Iris pigment epithelial cell (primary cell): ENCODE results near the gene CHCHD6.

Experiments
- DNase-seq: peaks from one replicate; pipeline ENCODE4 v3.0.0-alpha.2; 2011; ENCODE audit warnings: low read depth

The CHCHD6 gene

DNA sequence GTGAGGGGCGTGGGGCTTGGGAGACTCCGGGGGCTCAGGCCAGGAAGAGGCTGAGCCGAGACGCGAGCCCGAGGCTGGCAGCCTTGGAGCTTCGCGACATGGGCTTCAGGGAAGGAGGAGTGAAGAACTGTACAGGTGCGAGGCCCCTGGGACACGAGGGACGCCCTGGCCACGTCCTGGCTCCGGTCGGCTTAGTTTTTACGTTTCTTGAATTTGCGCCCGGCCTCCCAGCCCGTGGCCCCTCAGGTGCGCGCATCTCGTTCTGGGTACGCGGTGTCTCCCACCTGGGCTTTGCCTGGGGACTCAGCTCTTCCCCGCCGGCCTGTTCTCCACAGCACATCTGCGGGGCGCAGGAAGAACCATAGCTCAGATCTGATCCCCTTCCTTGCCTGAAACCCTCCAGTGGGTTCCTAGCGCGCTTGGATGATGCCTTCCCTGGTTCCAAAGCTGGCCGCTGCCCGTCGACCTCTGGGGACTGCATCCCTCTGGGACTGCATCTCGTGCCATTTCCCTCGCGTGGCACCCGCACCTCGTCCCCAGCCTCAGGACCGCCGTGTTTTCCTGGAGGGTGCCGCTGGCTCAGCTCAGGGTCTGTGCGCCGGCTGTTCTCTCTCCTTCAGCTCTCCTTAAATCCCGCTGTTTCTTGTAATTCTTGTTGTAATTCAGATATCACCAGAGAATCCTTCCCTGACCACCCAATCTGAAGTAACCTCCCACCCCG is 614 bp downstream of the CHCHD6 start:
- DNase-seq = peak; percentile 15

DNA sequence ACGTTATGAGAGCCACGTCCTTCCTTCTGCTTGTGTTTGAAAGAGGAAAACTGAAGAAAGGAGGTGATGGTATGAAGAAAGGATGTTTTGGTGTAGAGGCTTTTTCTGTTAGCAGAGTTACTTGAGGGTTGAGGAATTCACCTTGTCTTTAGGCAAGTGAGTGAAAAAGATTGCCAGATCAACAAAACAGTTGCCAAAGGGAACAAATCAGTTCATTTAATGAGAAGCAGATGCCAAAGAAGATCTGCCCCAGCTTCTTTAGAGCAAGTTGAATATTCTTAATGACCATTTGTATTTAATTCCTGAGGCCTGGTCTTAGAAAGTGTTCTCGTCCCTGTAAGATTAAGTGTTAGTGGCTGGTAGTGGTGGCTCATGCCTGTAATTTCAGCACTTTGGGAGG is 2.6 kb downstream of the CHCHD6 start:
- no peak for DNase-seq

DNA sequence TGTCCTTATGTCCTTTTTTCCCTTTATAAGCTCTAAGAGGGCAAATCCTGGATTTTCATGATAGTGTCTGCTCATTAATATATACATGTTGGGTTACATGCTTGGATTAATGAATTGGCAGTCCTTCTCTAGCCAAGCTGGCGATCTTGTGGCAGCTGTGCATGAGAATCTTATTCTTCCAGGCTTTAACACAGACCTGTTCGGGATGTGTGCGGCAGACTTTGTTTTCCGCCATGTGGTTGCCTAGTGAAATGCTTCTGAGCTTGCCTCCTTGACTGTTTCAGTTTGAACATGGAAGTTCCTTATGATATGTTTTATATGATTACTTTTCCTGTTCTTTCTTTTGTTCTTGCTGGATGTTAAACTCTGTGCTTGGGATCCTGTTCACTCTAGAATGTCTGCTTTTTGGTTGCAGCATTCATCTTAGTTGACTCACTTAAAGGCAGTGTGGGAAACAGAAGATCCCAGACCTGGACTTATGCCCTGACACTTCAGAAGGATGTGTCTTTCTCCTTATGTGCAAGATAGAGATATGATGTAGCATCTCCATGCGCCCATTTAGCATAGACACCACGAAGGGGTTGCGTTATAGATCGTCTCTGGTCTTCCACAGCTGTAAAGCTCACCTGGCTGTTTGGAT is 7.2 kb downstream of the CHCHD6 start:
- DNase-seq = peak; percentile 69

DNA sequence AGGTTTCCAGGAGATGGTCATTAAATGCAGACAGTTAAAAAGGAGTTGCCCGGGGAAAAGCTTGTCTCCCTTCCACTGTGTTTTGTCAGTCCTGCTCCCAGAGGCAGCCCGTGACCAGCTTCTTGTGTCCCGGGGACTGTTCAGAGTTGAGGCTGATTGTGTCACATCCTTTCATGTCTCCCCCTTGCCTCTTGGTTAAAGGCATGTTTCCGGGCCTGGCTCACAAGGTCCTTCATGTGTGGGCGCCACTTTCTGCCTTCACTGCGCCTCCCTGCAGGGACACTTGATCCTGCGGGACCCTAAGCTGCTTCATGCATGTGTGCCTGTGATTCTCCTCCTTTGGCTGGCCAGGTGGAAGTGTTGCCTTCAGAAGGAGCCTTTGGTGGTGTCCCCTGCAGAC is 9.2 kb downstream of the CHCHD6 start:
- no peak for DNase-seq

DNA sequence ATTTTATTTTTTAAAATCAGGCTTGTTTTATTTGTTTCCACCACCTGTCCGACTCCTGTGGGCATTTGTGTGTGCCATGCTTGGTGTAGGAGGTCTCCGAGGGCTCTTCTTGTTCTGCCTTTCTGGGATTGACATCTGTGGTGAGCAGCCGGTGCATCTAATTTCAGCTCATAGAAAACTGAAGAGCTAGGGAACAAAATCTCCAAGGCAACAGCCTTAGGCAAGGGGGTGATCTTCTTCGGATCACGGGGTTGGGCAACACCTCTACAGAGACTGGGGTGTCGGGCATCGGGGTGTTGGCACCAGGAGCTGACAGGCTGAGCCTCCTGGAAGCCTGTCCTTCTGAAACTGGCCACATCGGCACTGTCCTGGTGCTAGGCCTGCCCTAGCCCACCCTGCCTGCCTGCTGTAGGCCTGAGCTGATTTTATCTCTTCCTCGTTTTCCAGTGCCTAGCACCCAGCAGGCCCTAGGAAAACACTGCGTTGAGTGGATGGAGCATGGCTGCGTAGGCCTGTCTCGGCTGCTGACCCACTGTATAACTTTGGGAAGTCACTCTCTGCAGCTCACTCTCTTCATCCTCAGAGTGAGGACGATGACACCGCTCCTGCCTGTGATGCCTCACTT is 10.3 kb downstream of the CHCHD6 start:
- DNase-seq = no peak

DNA sequence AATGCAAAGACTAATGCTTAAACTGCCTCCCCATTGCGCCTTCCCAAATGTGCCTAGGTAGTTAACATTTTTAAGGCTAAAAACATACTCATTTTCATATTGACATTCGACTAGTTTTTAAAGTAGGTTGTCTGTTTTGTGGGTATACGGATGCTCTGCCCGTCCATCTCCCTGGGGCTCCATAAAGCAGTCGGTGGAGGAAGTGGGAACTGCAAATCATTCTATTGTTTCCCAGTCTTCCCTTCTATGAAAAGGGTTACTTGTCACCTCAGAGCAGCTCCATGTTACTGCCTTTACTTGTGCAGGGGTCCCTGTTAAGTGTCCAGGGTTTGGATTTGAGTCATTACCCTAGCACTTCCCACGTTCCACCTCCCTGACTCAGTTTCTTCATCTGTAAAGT is 10.9 kb downstream of the CHCHD6 start:
- no peak for DNase-seq

DNA sequence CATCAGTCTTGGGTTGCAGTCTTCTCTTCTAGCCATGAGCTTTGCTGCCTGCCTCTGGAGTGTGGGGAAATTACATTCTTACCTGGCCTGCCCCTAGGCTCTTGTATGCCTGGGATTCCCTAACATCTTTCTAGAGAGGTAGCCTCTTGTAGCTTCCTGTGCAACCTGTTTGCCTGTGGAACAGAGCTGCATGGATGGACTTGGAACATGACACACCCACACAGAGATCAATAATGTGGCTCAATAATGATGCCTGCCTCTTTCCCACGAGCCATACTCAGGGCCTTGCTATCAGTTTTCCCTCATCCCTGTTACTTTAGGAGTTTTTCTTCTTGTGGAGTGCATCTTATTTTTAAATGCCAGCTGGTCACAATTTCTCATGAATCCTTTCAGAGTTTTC is 11.4 kb downstream of the CHCHD6 start:
- DNase-seq = no peak

DNA sequence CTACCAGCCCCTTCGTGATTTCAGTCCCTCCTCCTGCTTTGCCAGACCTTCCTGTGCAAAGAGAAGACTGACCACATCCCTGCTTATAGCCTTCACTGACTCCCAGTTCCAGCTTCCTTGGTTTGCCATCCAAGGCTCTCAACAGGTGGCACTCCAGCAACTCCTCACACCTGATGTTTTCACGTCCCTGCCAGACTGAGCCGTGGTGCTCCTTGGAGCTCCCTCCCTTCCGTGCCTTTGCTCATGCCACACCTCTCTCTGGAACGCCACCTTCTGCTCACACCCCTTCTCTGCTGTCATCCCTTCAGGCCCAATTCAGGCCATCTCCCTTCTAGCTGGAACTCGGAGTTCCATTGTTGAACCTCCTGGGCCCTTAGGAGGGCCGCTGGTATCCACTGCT is 12.0 kb downstream of the CHCHD6 start:
- DNase-seq = no peak

DNA sequence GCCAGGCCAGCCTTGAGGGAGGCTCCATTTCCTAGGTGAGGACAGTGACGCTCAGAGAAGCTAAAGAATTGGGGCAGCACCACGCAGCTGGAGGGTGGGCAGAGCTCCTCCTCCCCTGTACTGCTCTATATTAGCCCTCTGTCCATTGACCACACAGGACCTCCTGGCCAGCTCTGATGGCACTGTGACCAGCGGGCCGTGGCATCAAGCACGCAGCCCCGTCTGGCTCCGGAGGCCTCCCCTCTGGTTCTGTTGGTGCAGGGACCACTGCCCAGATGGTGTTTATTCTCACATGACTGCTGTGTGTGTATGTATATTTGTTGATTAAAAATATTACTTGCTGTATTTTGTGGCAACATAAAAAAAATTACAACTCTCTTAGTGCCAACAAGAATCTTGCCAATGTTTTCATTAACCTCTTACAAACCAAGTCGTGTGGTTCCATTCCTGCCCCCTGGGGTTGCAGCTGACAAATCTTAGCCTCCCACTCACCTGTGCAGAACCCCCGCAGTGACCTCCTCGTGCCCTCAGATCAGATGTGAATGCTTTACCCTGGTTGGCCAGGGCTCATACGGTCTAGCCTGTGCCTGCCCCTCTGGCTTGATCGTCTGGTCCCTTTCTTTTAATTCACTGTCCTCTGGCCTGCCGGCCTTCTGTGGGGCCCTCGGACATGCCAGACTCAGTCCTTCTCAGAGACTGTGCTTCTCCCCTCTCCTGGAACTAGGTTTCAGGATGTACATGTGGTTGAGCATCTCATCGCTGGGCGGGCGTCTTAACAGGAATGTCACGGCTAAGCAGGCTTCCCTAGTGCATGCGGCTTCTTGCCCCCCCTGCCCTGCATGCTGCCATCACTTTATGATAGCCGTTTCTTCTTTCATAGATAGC is 14.8 kb downstream of the CHCHD6 start:
- no peak for DNase-seq

DNA sequence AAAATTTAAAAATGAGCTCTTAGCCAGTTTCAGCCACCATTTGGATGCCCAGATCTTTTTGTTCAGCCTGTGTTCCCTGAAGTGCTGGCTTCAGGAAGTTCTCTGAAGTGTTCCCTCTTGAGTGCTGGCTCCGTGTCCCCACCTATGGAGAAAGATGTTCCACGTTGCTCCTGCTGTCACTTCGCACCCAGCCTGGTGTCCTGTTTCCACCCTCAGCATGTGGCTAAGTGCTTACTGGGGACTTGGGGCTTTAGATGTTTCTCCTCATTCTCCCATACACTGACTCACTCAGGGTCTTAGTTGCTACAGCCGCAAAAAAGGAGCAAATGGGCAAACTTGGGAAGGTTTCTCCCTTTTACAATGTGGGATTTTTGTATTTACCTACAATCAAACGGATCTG is 16.6 kb downstream of the CHCHD6 start:
- no peak for DNase-seq

DNA sequence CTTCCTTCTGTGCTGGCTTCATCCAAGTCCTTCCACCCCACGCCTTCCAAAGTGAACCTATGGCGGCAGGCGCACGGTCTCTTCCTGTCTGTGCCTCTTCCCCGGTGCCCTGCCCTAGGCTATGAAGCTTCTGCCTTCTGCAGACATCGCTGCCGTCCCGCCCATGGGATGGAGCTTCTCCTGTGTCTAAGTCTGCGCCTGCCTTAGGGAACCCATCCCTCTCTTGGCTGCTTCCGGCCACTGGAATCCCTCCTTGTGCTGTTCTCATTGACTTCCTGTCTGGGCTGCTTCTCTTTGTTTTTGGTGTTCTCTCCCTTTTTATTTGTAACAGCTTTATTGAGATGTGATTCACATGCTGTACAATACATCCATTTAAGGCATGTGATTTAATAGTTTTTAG is 17.2 kb downstream of the CHCHD6 start:
- no peak for DNase-seq

DNA sequence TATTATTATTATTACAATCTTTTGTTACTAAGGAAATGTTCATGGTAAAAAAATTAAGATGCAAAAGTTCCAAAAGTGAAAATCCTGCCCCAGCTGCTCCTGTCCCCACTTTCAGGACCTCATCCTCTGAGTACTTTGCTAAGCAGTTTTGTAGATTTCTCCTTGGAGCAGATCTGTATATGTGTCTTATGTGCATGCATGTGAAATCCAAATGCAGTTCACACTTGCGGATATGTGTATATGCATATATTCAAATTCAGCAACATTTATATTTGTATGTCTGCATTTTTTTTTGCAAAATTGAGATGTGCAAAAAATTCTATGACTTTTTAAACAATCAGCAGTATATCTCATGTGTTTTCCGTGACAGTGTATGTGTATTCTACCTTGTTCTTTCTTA is 19.2 kb downstream of the CHCHD6 start:
- no peak for DNase-seq

DNA sequence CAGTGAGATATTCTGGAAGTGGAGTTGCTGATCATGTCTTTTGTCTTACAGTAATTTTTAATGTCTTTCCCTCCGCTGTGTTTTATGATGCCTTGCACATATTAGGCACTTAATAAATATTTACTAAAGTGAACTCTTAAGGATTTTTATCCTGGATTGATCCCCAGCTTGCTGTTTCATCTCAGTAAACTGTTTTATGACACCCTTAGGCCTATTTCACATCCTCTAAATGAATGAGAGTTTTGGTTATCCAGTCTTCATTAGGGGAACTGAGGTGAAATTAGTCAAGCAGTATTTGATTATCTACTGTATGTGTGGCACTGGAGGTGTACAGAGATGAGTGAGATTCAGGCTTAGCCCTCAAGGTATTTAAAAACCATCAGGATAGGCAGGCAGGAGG is 19.8 kb downstream of the CHCHD6 start:
- no peak for DNase-seq

DNA sequence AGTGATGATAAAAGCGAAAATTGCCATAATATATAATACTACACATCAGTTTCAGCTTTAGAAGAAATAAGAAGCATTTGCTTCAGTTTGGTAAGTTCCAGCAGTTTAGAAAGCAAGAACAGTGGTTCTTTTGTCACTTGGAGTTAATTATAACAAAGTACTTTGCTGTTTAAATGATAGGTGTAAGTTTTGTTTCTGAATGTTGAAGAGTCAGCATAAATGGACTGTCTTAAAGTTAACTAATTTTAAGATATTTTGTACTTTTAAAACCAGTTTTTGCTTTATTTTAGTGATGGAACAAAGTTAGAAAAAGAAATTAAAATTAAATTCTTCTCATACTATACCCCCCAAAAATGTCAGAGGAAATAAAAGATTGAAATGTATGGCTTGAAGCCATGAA is 24.6 kb downstream of the CHCHD6 start:
- no peak for DNase-seq

DNA sequence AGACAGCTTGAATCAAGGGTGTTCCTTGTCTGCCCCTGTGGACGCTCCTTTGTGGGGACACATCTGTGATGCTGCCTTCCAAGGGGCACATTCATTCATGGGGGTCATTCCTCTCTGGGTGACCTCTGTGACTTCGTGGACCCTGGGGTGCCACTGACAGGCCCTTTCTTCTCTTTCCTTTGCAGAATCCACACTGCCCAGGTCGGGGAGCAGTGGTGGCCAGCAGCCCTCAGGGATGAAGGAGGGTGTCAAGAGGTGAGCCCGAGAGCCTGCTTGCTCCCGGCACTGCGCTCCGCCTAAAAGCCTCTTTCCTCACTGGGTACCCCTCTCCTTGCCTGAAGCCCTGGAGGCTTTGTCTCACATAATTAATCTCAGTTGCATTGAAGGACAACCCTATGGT is 26.3 kb downstream of the CHCHD6 start:
- DNase-seq = no peak

DNA sequence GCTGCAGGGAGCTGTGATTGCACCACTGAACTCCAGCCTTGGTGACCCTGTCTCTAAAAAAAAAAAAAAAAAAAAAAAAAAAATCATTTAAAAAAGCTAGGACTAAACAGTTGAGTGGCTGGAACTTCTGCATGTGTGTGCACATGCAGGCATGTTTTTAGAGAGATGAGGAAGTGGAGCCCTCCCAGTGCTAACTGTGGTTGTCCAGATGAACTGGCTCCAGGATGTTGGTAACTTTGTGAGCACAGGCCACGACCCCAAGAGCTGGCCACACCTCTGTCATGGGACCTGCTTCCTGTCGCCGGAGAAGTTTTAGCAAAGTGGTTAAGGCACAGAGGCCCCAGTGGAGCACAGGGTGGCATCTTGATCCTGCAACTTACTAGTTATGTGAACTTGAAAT is 27.0 kb downstream of the CHCHD6 start:
- no peak for DNase-seq

DNA sequence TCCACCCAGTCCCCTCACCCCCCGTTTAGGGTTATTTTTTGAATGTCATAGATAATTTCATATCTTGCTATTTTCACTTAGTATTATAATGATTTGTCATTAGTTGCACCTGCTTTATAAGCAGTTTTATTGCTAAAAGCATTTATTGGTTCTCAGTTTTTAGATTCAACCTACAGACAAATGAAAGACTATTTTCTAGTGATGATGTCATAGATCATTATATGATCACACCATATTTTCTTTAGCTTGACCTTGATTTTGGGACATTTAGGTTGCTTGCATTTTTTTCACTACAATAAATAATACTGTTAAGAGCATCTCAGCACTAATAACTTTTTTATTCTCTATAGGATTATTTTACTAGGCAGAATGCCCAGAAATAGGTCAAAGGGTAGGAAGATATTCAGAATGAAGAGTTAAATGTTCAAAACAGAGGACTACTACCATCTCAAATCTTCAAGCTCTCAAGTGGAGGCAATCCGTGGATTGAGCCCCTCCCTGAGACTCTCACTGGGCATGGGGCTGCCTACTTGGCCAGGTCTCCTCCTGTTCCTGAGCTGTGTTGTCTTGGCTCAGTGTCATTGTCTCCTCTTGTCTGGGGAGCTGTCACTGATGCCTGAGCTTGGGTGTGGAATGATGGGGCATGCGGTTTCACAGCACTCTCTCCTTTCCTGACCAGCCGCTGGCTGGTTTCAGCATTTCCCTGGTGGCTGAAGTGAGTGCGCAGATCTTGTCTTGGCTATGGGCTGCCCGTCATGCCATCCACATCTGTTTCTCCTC is 28.4 kb downstream of the CHCHD6 start:
- DNase-seq = peak; percentile 31

DNA sequence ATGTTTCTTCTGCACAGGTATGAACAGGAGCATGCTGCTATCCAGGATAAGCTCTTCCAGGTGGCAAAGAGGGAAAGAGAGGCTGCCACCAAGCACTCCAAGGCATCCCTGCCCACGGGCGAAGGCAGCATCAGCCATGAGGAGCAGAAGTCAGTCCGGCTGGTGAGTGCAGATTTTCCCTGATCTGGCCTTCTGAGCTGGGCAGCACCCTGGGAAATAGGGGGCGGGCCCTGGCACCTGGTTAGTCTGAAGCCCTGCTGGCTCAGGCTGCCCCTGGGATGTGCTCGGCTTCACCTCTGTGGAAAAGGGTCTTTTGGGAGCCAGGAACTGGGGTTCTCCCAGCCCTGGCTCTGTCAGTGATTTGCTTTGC is 29.0 kb downstream of the CHCHD6 start:
- no peak for DNase-seq

DNA sequence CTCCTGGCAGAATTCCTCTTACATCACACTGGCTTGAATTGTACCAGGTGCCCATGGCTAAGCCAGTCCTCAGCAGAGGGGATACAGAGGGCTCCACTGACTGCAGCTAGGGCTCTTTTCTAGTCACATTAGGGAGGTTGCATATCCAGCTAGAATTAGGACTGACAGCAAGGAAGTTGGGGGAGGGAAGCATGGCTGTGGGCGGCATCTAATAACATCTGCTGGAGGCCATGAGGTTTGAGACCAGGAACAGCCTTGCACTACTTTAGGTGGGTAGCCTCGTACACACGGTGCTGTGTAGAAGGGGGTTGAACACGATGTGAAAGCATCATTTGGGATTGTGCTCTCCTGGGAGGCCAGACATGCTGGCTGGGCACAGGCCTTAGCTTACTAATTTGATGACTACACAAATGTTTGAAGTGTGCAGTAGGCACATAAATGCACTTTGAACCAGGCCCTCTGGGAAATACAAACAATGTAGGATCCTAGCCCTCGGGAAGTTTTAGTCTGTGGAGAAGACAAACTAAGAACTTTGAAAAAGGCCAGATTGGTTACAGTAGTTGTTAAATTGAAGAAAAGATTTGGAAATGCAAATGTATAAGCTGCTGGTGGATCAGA is 30.2 kb downstream of the CHCHD6 start:
- no peak for DNase-seq

DNA sequence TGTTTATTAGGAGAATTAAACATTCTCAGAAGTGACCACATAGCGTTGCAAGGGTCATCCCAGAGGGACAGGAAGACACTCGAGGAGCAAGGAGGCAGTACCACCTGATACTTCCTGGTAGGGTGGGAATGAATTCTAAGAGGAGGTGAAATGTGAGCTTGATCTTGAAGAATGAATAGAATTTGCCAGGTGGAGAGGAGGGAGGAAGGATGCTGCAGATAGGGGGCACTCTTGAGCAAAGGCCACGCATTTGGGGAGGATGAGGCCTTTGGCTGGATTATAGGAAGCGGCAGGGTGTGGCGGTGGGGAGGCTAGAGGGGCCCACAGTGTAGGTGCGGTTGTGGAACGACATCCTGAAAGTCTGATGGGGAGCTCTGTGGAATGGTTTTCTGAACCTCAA is 33.5 kb downstream of the CHCHD6 start:
- DNase-seq = no peak

DNA sequence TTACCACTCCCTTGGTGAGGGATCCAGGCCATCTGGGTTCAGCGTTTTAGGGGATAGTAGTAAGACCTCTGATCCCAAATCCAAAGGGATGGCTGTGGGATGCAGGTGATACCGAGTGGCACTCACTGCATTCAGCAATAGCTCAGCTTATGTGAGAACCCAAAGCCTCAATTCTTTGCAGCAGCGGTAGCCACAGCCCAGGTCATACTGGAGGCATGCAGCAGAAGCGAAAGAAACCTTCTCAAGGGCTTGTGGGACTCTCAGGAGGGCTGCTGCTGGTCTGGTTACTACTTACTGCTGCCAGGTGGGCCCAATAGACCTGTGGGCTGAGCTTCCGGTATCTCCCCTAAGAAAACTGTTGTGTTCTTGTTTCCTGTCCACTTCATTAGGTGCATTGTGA is 38.0 kb downstream of the CHCHD6 start:
- DNase-seq = no peak

DNA sequence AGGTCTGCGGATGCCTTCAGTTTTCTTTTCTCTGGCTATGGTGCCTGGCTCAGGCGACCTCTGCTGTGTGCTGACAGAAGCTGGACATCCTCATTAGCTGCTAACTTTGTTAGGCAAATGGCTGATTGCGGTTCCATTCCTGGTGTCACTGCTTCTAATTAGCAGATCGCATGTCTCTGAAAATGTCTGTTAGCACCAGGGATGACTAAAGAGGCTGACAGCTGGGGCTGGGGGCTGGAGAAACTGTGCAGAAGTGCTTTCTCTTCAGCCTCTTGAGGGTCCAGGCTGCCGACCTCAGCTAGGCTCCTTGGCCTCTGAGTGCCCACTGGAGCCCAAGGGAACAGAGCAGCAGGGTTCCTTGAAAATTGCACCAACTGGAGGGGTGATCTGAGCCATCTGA is 39.3 kb downstream of the CHCHD6 start:
- no peak for DNase-seq
